Neural progenitor cell (in vitro differentiated cells): ENCODE results near the gene PRSS36.

ENCODE experiments used
- EZH2phosphoT487 ChIP-seq: fragments of 200-600 bp; sonication (generic); IDR thresholded peaks from 2 replicates; pipeline ENCODE4 v1.6.1; 2017; ENCODE audit warnings: antibody characterized with exemption
- TF ChIP-seq, protein P1 (sequence below): fragments of 200-600 bp; sonication (generic); IDR thresholded peaks from 2 replicates; pipeline ENCODE4 v1.5.1; 2017; ENCODE audit warnings: antibody characterized with exemption, mild to moderate bottlenecking

GRCh38 chr16:31135535-31136286 is 14.2 kb downstream of the PRSS36 start, which contains the start of gene PRSS8:
- TF ChIP-seq, protein P1, sequence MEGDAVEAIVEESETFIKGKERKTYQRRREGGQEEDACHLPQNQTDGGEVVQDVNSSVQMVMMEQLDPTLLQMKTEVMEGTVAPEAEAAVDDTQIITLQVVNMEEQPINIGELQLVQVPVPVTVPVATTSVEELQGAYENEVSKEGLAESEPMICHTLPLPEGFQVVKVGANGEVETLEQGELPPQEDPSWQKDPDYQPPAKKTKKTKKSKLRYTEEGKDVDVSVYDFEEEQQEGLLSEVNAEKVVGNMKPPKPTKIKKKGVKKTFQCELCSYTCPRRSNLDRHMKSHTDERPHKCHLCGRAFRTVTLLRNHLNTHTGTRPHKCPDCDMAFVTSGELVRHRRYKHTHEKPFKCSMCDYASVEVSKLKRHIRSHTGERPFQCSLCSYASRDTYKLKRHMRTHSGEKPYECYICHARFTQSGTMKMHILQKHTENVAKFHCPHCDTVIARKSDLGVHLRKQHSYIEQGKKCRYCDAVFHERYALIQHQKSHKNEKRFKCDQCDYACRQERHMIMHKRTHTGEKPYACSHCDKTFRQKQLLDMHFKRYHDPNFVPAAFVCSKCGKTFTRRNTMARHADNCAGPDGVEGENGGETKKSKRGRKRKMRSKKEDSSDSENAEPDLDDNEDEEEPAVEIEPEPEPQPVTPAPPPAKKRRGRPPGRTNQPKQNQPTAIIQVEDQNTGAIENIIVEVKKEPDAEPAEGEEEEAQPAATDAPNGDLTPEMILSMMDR = no peak
- TF ChIP-seq EZH2phosphoT487 = no peak
